Endothelial cell (in vitro differentiated cells): ENCODE measurements around the gene RNF121. TPM values are rescaled to one million over a fixed set of nuclear protein-coding genes. Genes with fewer than 3 reads are reported as not detected.

Experiments used
- DNase-seq: peaks from one replicate; pipeline ENCODE4 v3.0.0; 2021; ENCODE audit warnings: low spot score
- H3K27ac Mint-ChIP-seq: one replicate; pipeline ENCODE4 v1.8.0; 2021; ENCODE audit warnings: mixed read lengths, inconsistent platforms; ENCODE audit not compliant: unreplicated experiment
- H3K27me3 Mint-ChIP-seq: one replicate; pipeline ENCODE4 v1.8.0; 2021; ENCODE audit warnings: mild to moderate bottlenecking, moderate library complexity, mixed read lengths, inconsistent platforms; ENCODE audit not compliant: unreplicated experiment
- H3K36me3 Mint-ChIP-seq: one replicate; pipeline ENCODE4 v1.8.0; 2021; ENCODE audit warnings: mild to moderate bottlenecking, low read depth, mixed read lengths, inconsistent platforms; ENCODE audit not compliant: unreplicated experiment
- H3K4me1 Mint-ChIP-seq: one replicate; pipeline ENCODE4 v1.8.0; 2021; ENCODE audit warnings: mild to moderate bottlenecking, mixed read lengths, inconsistent platforms; ENCODE audit not compliant: unreplicated experiment
- H3K4me3 Mint-ChIP-seq: one replicate; pipeline ENCODE4 v1.8.0; 2021; ENCODE audit warnings: mild to moderate bottlenecking, mixed read lengths, inconsistent platforms; ENCODE audit not compliant: unreplicated experiment
- H3K9me3 Mint-ChIP-seq: one replicate; pipeline ENCODE4 v1.8.0; 2021; ENCODE audit warnings: mixed read lengths, inconsistent platforms; ENCODE audit not compliant: unreplicated experiment
- CTCF ChIP-seq: fragments of 200-600 bp; sonication (generic); IDR thresholded peaks from one replicate; pipeline ENCODE4 v1.5.0; 2021; ENCODE audit warnings: antibody characterized with exemption; ENCODE audit not compliant: unreplicated experiment
- total RNA-seq: library from RNA; stranded (reverse); fragmentation: NEBNext Ultra II Directional; extraction: Animal tissue kit (Norgen Biotek cat#: 25700); gene quantifications from one replicate; pipeline ENCODE4 v1.2.1, GENCODE V29; 2021; ENCODE audit not compliant: unreplicated experiment

Gene RNF121
- total RNA-seq, 1 donor from 2014 or later: 37.3 TPM

GRCh38 chr11:72039031-72039855 is 110.4 kb downstream of the RNF121 start:
- peaks cover 15% of the 10 kb centered on the region for H3K36me3 Mint-ChIP-seq
- no peaks in the 10 kb centered on the region for H3K4me1 Mint-ChIP-seq
- no peak for DNase-seq
- no peaks in the 10 kb centered on the region for H3K27me3 Mint-ChIP-seq
- no peak for TF ChIP-seq CTCF
- H3K27ac Mint-ChIP-seq: no peak overlapping the region
- no peaks in the 10 kb centered on the region for H3K9me3 Mint-ChIP-seq
- H3K4me3 Mint-ChIP-seq: no peak overlapping the region

GRCh38 chr11:72039856-72040401 is 111.1 kb downstream of the RNF121 start:
- Mint-ChIP-seq H3K27me3 (no peaks in the 10 kb centered on the region), H3K9me3 (no peaks in the 10 kb centered on the region), H3K36me3 (peaks cover 15% of the 10 kb centered on the region), H3K4me3 (no peak overlapping the region), H3K27ac (no peak overlapping the region), H3K4me1 (no peaks in the 10 kb centered on the region)
- no peak for TF ChIP-seq CTCF
- no peak for DNase-seq

- Mint-ChIP-seq H3K4me1 (no peaks in the 10 kb centered on the region), H3K9me3 (no peaks in the 10 kb centered on the region), H3K27me3 (no peaks in the 10 kb centered on the region), H3K4me3 (no peak overlapping the region), H3K36me3 (peaks cover 12% of the 10 kb centered on the region), H3K27ac (no peak overlapping the region)
- peak; percentile 72 for DNase-seq
- no peak for TF ChIP-seq CTCF
These were observed 111.9 kb downstream of the RNF121 start for GRCh38 chr11:72040491-72041363.

- H3K4me3 Mint-ChIP-seq: no peak overlapping the region
- no peaks in the 10 kb centered on the region for H3K4me1 Mint-ChIP-seq
- H3K27me3 Mint-ChIP-seq: no peaks in the 10 kb centered on the region
- H3K27ac Mint-ChIP-seq: no peak overlapping the region
- H3K9me3 Mint-ChIP-seq: no peaks in the 10 kb centered on the region
- no peak for TF ChIP-seq CTCF
- peak; percentile 46 for DNase-seq
- H3K36me3 Mint-ChIP-seq: peaks cover 8% of the 10 kb centered on the region
These were observed 112.7 kb downstream of the RNF121 start for GRCh38 chr11:72041364-72042063.
